ENCODE results near the gene VPS72. TPM values are rescaled to one million over a fixed set of nuclear protein-coding genes. Genes with fewer than 3 reads are reported as not detected.
A peak's percentile ranks its signal among the peaks of the same experiment; 100 is the strongest.
"Not testable (repeated sequence)": the region's sequence is repeated elsewhere in the genome, so short reads cannot be mapped to it uniquely, and the experiment has no call there.

The VPS72 gene
- total RNA-seq, result 10 to 100 TPM; 77.1 to 77.8 TPM

- Mint-ChIP-seq H3K27me3 (no peaks in the 10 kb centered on the region), H3K4me1 (peaks cover 27% of the 10 kb centered on the region), H3K27ac (peak within 1 kb of the TSS; percentile 98), H3K36me3 (ENCODE audit: low read depth) (peaks cover 6% of the 10 kb centered on the region), H3K4me3 (peak within 1 kb of the TSS; percentile 96), H3K9me3 (ENCODE audit: low read depth) (no peaks in the 10 kb centered on the region)
- ChIA-PET CTCF (interaction anchor here (0.6 to 1.5 kb wide), 9 partner anchors 16 to 206 kb away, joined by 3 to 8 read pairs (median 4); partner anchors contain the start of gene TNFAIP8L2), POLR2A (interaction anchor here (0.6 to 1.6 kb wide), 13 partner anchors 9 to 122 kb away, joined by 3 to 14 read pairs (median 4); partner anchors contain the start of genes PSMD4, SCNM1 and ZNF687)
- intact Hi-C loops (cut with DNase I, micrococcal nuclease), result loop anchor here (1.0 to 2.0 kb wide), 7 partner anchors 8 to 182 kb away; partner anchors contain the start of genes PIP5K1A (in 2 of the 2), PI4KB (in 1 of the 2), PRUNE1 (in 1 of the 2) and PSMD4 (in 1 of the 2)
- ATAC-seq (peak; percentile 96), DNase-seq (peak; percentile 93)
Observed at GRCh38 chr1:151189637-151190445, at the start of gene VPS72. VPS72 (minus strand) TSS chr1:151190197; CDS start chr1:151190121, 76 bp downstream.

GRCh38 chr1:151238467-151238739 is 48.4 kb upstream of the VPS72 start:
- peaks cover 54% of the 10 kb centered on the region for H3K36me3 Mint-ChIP-seq (ENCODE audit: low read depth)
- POLR2A ChIA-PET, result no interaction called here
- no peak overlapping the region for H3K4me3 Mint-ChIP-seq
- H3K9me3 Mint-ChIP-seq (ENCODE audit: low read depth), result no peaks in the 10 kb centered on the region
- no peak overlapping the region for H3K27ac Mint-ChIP-seq
- no peak for ATAC-seq
- CTCF ChIA-PET, result interaction anchor here (0.5 kb wide), 1 partner anchor 137 kb away, joined by 3 read pairs; no protein-coding TSS in a partner anchor
- no peak for DNase-seq
- peaks cover 3% of the 10 kb centered on the region for H3K4me1 Mint-ChIP-seq
- intact Hi-C loops (cut with DNase I, micrococcal nuclease), result no loop called here
- no peaks in the 10 kb centered on the region for H3K27me3 Mint-ChIP-seq

- POLR2A ChIA-PET, result no interaction called here
- H3K36me3 Mint-ChIP-seq (ENCODE audit: low read depth), result peaks cover 50% of the 10 kb centered on the region
- intact Hi-C loops (cut with DNase I, micrococcal nuclease), result no loop called here
Observed at GRCh38 chr1:151237678-151238466, 47.9 kb upstream of the VPS72 start.

GRCh38 chr1:151235235-151235634 is 45.2 kb upstream of the VPS72 start:
- H3K27me3 Mint-ChIP-seq, result no peaks in the 10 kb centered on the region
- ATAC-seq, result no peak
- ChIA-PET CTCF (interaction anchor here (0.7 to 1.2 kb wide), 2 partner anchors 17 to 1090 kb away, joined by 3 to 4 read pairs; partner anchors contain the start of gene FLG), POLR2A (no interaction called here)
- intact Hi-C loops (cut with DNase I, micrococcal nuclease), result no loop called here
- no peak overlapping the region for H3K27ac Mint-ChIP-seq
- peaks cover 3% of the 10 kb centered on the region for H3K4me1 Mint-ChIP-seq
- peaks cover 56% of the 10 kb centered on the region for H3K36me3 Mint-ChIP-seq (ENCODE audit: low read depth)
- H3K9me3 Mint-ChIP-seq (ENCODE audit: low read depth), result no peaks in the 10 kb centered on the region
- H3K4me3 Mint-ChIP-seq, result no peak overlapping the region
- DNase-seq, result no peak

More at GRCh38 chr1:151237678-151238466, 47.9 kb upstream of the VPS72 start:
- H3K4me1 Mint-ChIP-seq, result peaks cover 3% of the 10 kb centered on the region
- DNase-seq (no peak), ATAC-seq (no peak)
- no peaks in the 10 kb centered on the region for H3K27me3 Mint-ChIP-seq
- H3K9me3 Mint-ChIP-seq (ENCODE audit: low read depth), result no peaks in the 10 kb centered on the region
- H3K27ac Mint-ChIP-seq, result peak overlapping the region; percentile 48
- CTCF ChIA-PET, result interaction anchor here (1.1 kb wide), 1 partner anchor 8 kb away, joined by 4 read pairs; no protein-coding TSS in a partner anchor
- H3K4me3 Mint-ChIP-seq, result no peak overlapping the region

GRCh38 chr1:151222130-151222529 is 32.1 kb upstream of the VPS72 start:
- no peak overlapping the region for H3K27ac Mint-ChIP-seq
- H3K36me3 Mint-ChIP-seq (ENCODE audit: low read depth), result peaks cover 19% of the 10 kb centered on the region
- DNase-seq, result no peak
- ChIA-PET CTCF (interaction anchor here (1.0 kb wide), 1 partner anchor 118 kb away, joined by 3 read pairs; no protein-coding TSS in a partner anchor), POLR2A (interaction anchor here (0.6 kb wide), 1 partner anchor 60 kb away, joined by 3 read pairs; no protein-coding TSS in a partner anchor)
- no peaks in the 10 kb centered on the region for H3K9me3 Mint-ChIP-seq (ENCODE audit: low read depth)
- intact Hi-C loops (cut with DNase I, micrococcal nuclease), result no loop called here
- H3K4me3 Mint-ChIP-seq, result no peak overlapping the region
- H3K27me3 Mint-ChIP-seq, result no peaks in the 10 kb centered on the region
- ATAC-seq, result no peak
- peaks cover 4% of the 10 kb centered on the region for H3K4me1 Mint-ChIP-seq

- CTCF ChIA-PET, result no interaction called here
- Mint-ChIP-seq H3K27ac (no peak overlapping the region), H3K4me1 (peaks cover 5% of the 10 kb centered on the region), H3K9me3 (ENCODE audit: low read depth) (no peaks in the 10 kb centered on the region), H3K4me3 (no peak overlapping the region), H3K27me3 (no peaks in the 10 kb centered on the region), H3K36me3 (ENCODE audit: low read depth) (peaks cover 16% of the 10 kb centered on the region)
- POLR2A ChIA-PET, result no interaction called here
- DNase-seq, result no peak
- no peak for ATAC-seq
- intact Hi-C loops (cut with DNase I, micrococcal nuclease), result no loop called here
Observed at GRCh38 chr1:151221616-151222015, 31.6 kb upstream of the VPS72 start.

GRCh38 chr1:151213560-151213959 is 23.6 kb upstream of the VPS72 start:
- Mint-ChIP-seq H3K27me3 (no peaks in the 10 kb centered on the region), H3K4me3 (no peak overlapping the region), H3K36me3 (ENCODE audit: low read depth) (peaks cover 30% of the 10 kb centered on the region), H3K4me1 (peaks cover 40% of the 10 kb centered on the region), H3K9me3 (ENCODE audit: low read depth) (no peaks in the 10 kb centered on the region), H3K27ac (no peak overlapping the region)
- DNase-seq (no peak), ATAC-seq (no peak)
- intact Hi-C loops (cut with DNase I, micrococcal nuclease), result no loop called here
- POLR2A ChIA-PET, result no interaction called here
- CTCF ChIA-PET, result interaction anchor here (0.8 kb wide), 1 partner anchor 14 kb away, joined by 5 read pairs; no protein-coding TSS in a partner anchor

- peak overlapping the region; percentile 93 for H3K27ac Mint-ChIP-seq
- peak; percentile 59 for ATAC-seq
- CTCF ChIA-PET, result interaction anchor here (0.6 to 1.8 kb wide), 9 partner anchors 8 to 352 kb away, joined by 3 to 10 read pairs (median 3); no protein-coding TSS in a partner anchor
- no peaks in the 10 kb centered on the region for H3K27me3 Mint-ChIP-seq
- peaks cover 36% of the 10 kb centered on the region for H3K36me3 Mint-ChIP-seq (ENCODE audit: low read depth)
- intact Hi-C loops (cut with DNase I, micrococcal nuclease), result no loop called here
- peaks cover 38% of the 10 kb centered on the region for H3K4me1 Mint-ChIP-seq
- DNase-seq, result peak; percentile 43
- no peaks in the 10 kb centered on the region for H3K9me3 Mint-ChIP-seq (ENCODE audit: low read depth)
- H3K4me3 Mint-ChIP-seq, result peak overlapping the region; percentile 55
- POLR2A ChIA-PET, result interaction anchor here (0.6 to 1.0 kb wide), 6 partner anchors 12 to 149 kb away, joined by 3 to 8 read pairs (median 3); partner anchors contain the start of gene VPS72
Observed at GRCh38 chr1:151211972-151212705, 22.1 kb upstream of the VPS72 start.

- Mint-ChIP-seq H3K27me3 (no peaks in the 10 kb centered on the region), H3K27ac (peak overlapping the region; percentile 12), H3K9me3 (ENCODE audit: low read depth) (no peaks in the 10 kb centered on the region), H3K4me3 (no peak overlapping the region), H3K36me3 (ENCODE audit: low read depth) (peaks cover 42% of the 10 kb centered on the region), H3K4me1 (peaks cover 36% of the 10 kb centered on the region)
- ChIA-PET CTCF (interaction anchor here (0.6 to 1.8 kb wide), 3 partner anchors 10 to 331 kb away, joined by 3 to 10 read pairs (median 3); no protein-coding TSS in a partner anchor), POLR2A (no interaction called here)
- intact Hi-C loops (cut with DNase I, micrococcal nuclease), result no loop called here
- DNase-seq (no peak), ATAC-seq (peak; percentile 48)
Observed at GRCh38 chr1:151210830-151211229, 20.8 kb upstream of the VPS72 start.

GRCh38 chr1:151205381-151205965 is 15.5 kb upstream of the VPS72 start:
- H3K4me3 Mint-ChIP-seq; DNase-seq; POLR2A ChIA-PET; H3K27ac Mint-ChIP-seq; H3K27me3 Mint-ChIP-seq; intact Hi-C loops (cut with DNase I, micrococcal nuclease); ATAC-seq; H3K9me3 Mint-ChIP-seq (ENCODE audit: low read depth): not testable (repeated sequence)
- peaks cover 27% of the 10 kb centered on the region for H3K4me1 Mint-ChIP-seq
- CTCF ChIA-PET, result interaction anchor here (0.6 to 1.0 kb wide), 4 partner anchors 14 to 814 kb away, joined by 3 read pairs; partner anchors contain the start of gene VPS72
- H3K36me3 Mint-ChIP-seq (ENCODE audit: low read depth), result peaks cover 36% of the 10 kb centered on the region

Data from activated CD4-positive, alpha-beta T cell treated with anti-CD3 and anti-CD28 coated beads for 36 hours (primary cell).